Prostate gland (tissue), 2 donors: ENCODE results near the gene TCF4. TPM values are rescaled to one million over a fixed set of nuclear protein-coding genes. Genes with fewer than 3 reads are reported as not detected.

Experiments used
- DNase-seq: peaks from one replicate; pipeline ENCODE4 v3.0.0-alpha.2; 2019; ENCODE audit warnings: low spot score
- H3K27ac ChIP-seq, 2 donors: fragments of 200-600 bp; sonication (generic); 2 replicates each; pipeline ENCODE4 v1.5.1; 2017 to 2019
- H3K27me3 ChIP-seq: fragments of 200-600 bp; sonication (generic); replicated peaks from 2 replicates; pipeline ENCODE4 v1.5.1; 2019; ENCODE audit not compliant: insufficient read depth
- H3K36me3 ChIP-seq, 2 donors: fragments of 200-600 bp; sonication (generic); 1 replicate in 1 of 2; 2 replicates in 1 of 2; pipeline versions ENCODE4 v1.5.1 to v1.8.1; 2017 to 2019
- H3K4me1 ChIP-seq: fragments of 200-600 bp; sonication (generic); replicated peaks from 2 replicates; pipeline ENCODE4 v1.5.1; 2019
- H3K4me3 ChIP-seq, 2 donors: fragments of 200-600 bp; sonication (generic); 2 replicates each; pipeline ENCODE4 v1.5.1; 2017 to 2019
- H3K9me3 ChIP-seq: fragments of 200-600 bp; sonication (generic); 2 replicates; pipeline ENCODE4 v1.5.1; 2017
- CTCF ChIP-seq, 4 experiments: fragments of 200-600 bp in 2 of 4; fragments of 450-650 bp in 2 of 4; sonication (generic) in 2 of 4; IDR thresholded peaks; 1 replicate in 3 of 4; 2 replicates in 1 of 4; pipeline ENCODE4 v1.5.1; 2016 to 2019; ENCODE audit warnings: antibody characterized with exemption in 4 of 4, mild to moderate bottlenecking in 2 of 4, moderate library complexity in 2 of 4
- POLR2A ChIP-seq: fragments of 450-650 bp; IDR thresholded peaks from one replicate; pipeline ENCODE4 v1.6.1; 2016; ENCODE audit warnings: antibody characterized with exemption, mild to moderate bottlenecking
- POLR2AphosphoS5 ChIP-seq: sonication (generic); formaldehyde crosslinking; IDR thresholded peaks from one replicate; pipeline ENCODE4 v1.6.1; 2017; ENCODE audit warnings: antibody characterized with exemption
- WGBS: methylation state at CpG from one replicate; pipeline ENCODE4 v1.1.5; 2018; 5-methylcytosine and 5-hydroxymethylcytosine counted together
- intact Hi-C: fragments of 100-400 bp; cut with DNase I; formaldehyde crosslinking; loops from one replicate; pipeline ENCODE4 v1.14.2; 2022
- total RNA-seq, 2 donors: library from RNA; depleted of rRNA; stranded (reverse); fragments of >200 nt; gene quantifications; one replicate each; pipeline ENCODE4 v1.1.0, GENCODE V29; 2016

Gene TCF4
- total RNA-seq, 2 donors from 2014 or later, result 29.8 to 87.2 TPM

- H3K4me1 ChIP-seq, result no peaks in the 10 kb centered on the region
- H3K4me3 ChIP-seq, result no peak overlapping the region
- WGBS, result 92% methylated on average over 1 of the region's 1 CpG
- H3K36me3 ChIP-seq, result no peaks in the 10 kb centered on the region
- TF ChIP-seq CTCF (IDR thresholded peaks at IDR 0.05) (no peak), POLR2A (no peak), POLR2AphosphoS5 (no peak)
- no peak overlapping the region for H3K27ac ChIP-seq
- no peaks in the 10 kb centered on the region for H3K27me3 ChIP-seq
- intact Hi-C loops, result no loop called here
- H3K9me3 ChIP-seq, result no peaks in the 10 kb centered on the region
- DNase-seq, result no peak
These were observed 260.5 kb downstream of the TCF4 start for GRCh38 chr18:55327454-55327853.

- no peaks in the 10 kb centered on the region for H3K9me3 ChIP-seq
- intact Hi-C loops, result no loop called here
- H3K4me3 ChIP-seq, result no peak overlapping the region
- no peaks in the 10 kb centered on the region for H3K36me3 ChIP-seq
- no peak for DNase-seq
- H3K4me1 ChIP-seq, result no peaks in the 10 kb centered on the region
- TF ChIP-seq CTCF (IDR thresholded peaks at IDR 0.05) (no peak), POLR2A (no peak), POLR2AphosphoS5 (no peak)
- H3K27me3 ChIP-seq, result no peaks in the 10 kb centered on the region
- H3K27ac ChIP-seq, result no peak overlapping the region
These were observed 261.9 kb downstream of the TCF4 start for GRCh38 chr18:55326134-55326533.

- DNase-seq, result no peak
- no peak for TF ChIP-seq CTCF (IDR thresholded peaks at IDR 0.05)
- TF ChIP-seq POLR2AphosphoS5, result no peak
- no peak for TF ChIP-seq POLR2A
- H3K4me3 ChIP-seq, result no peak overlapping the region
- H3K27ac ChIP-seq, result no peak overlapping the region
- no peaks in the 10 kb centered on the region for H3K4me1 ChIP-seq
- H3K9me3 ChIP-seq, result no peaks in the 10 kb centered on the region
- intact Hi-C loops, result loop anchor here (5.0 kb wide), 1 partner anchor 263 kb away; the partner anchor contains the start of gene TCF4
- H3K27me3 ChIP-seq, result no peaks in the 10 kb centered on the region
- 94% methylated on average over 5 of the region's 5 CpGs for WGBS
- H3K36me3 ChIP-seq, result no peaks in the 10 kb centered on the region
These were observed 263.8 kb downstream of the TCF4 start for GRCh38 chr18:55324166-55324565.

- no peaks in the 10 kb centered on the region for H3K27me3 ChIP-seq
- TF ChIP-seq POLR2AphosphoS5, result no peak
- no peak for TF ChIP-seq POLR2A
- no peak for TF ChIP-seq CTCF (IDR thresholded peaks at IDR 0.05)
- H3K27ac ChIP-seq, result peak overlapping the region; percentile 76 to 85
- intact Hi-C loops, result loop anchor here (5.0 kb wide), 1 partner anchor 264 kb away; the partner anchor contains the start of gene TCF4
- peak overlapping the region in 1 of 2 donors; percentile 43 for H3K4me3 ChIP-seq
- H3K9me3 ChIP-seq, result no peaks in the 10 kb centered on the region
- no peaks in the 10 kb centered on the region for H3K36me3 ChIP-seq
- WGBS, result 51% methylated on average over 10 of the region's 10 CpGs
- no peak for DNase-seq
- no peaks in the 10 kb centered on the region for H3K4me1 ChIP-seq
These were observed 264.7 kb downstream of the TCF4 start for GRCh38 chr18:55323051-55323994.
